K562 (cell line): ENCODE data around the gene ARHGAP24. TPM values are rescaled to one million over a fixed set of nuclear protein-coding genes. Genes with fewer than 3 reads are reported as not detected.

Experiments
- ATAC-seq: fragments of 200-7000 bp; cut with Tn5 transposase; 3 replicates; pipeline ENCODE4 v1.9.1; 2020; ENCODE audit warnings: moderate library complexity
- BruUV-seq: library from RNA; stranded (reverse); fragments of 400-500 nt; replicated peaks from 2 replicates; lab custom pipeline; 2021; lab: Mats Ljungman, UMichigan
- CTCF ChIA-PET: fragments of 300-600 bp; formaldehyde crosslinking; extraction: SDS; loops from one replicate; lab custom pipeline; 2021; ENCODE audit warnings: low intra/inter-chr PET ratio; lab: Yijun Ruan, JAX
- POLR2A ChIA-PET: fragments of 300-600, 350-650 bp; sonication (Branson Sonifier 250); formaldehyde crosslinking; extraction: SDS; loops from one replicate; lab custom pipeline; 2021; ENCODE audit warnings: antibody characterized with exemption, inconsistent platforms; lab: Yijun Ruan, JAX
- DNase-seq, 4 experiments: peaks; one replicate each; pipeline versions ENCODE4 v3.0.0 to v3.0.0-alpha.2; 2011 to 2018; ENCODE audit warnings: low spot score in 3 of 4, mixed read lengths in 3 of 4; ENCODE audit errors: extremely low read depth in 1 of 4
- FAIRE-seq: peaks from 2 replicates; lab custom pipeline; 2011; peaks lifted over from hg19 to GRCh38; lab: Jason Lieb, UNC
- H2AFZ ChIP-seq: 2 replicates; pipeline ENCODE4 v1.6.0; 2011; ENCODE audit warnings: low read depth, low read length, control low read depth, inconsistent platforms
- H3K27ac ChIP-seq: fragments of 200-600 bp; 3 replicates; pipeline ENCODE4 v1.8.0; 2011; ENCODE audit warnings: low read depth, mild to moderate bottlenecking, control low read depth, inconsistent platforms, low read length, moderate library complexity, mixed read lengths; ENCODE audit errors: extremely low read depth
- H3K27me3 ChIP-seq, 2 experiments: fragments of 300-600 bp in 1 of 2; 2 replicates in 1 of 2; 3 replicates in 1 of 2; pipeline versions ENCODE4 v1.6.0 to v1.8.0; 2011; ENCODE audit warnings: inconsistent platforms in 2 of 2, low read length in 2 of 2, mild to moderate bottlenecking in 1 of 2, mixed read lengths in 1 of 2, moderate library complexity in 1 of 2; ENCODE audit not compliant: control insufficient read depth in 2 of 2, insufficient read depth in 2 of 2
- H3K36me3 ChIP-seq: fragments of 300-600 bp; 3 replicates; pipeline ENCODE4 v1.8.0; 2011; ENCODE audit warnings: mild to moderate bottlenecking, low read length, inconsistent platforms; ENCODE audit not compliant: control insufficient read depth, insufficient read depth
- H3K4me1 ChIP-seq, 2 experiments: fragments of 200-600 bp in 1 of 2; replicated peaks in 1 of 2; 2 replicates in 1 of 2; 3 replicates in 1 of 2; pipeline versions ENCODE4 v1.5.1 to v1.8.0; 2011; ENCODE audit warnings: inconsistent platforms in 2 of 2, low read length in 2 of 2, mild to moderate bottlenecking in 1 of 2, mixed read lengths in 1 of 2, moderate library complexity in 1 of 2; ENCODE audit not compliant: control insufficient read depth in 2 of 2, insufficient read depth in 2 of 2
- H3K4me2 ChIP-seq: 2 replicates; pipeline ENCODE4 v1.6.1; 2011; ENCODE audit warnings: low read length, control low read depth, inconsistent platforms, mixed read lengths; ENCODE audit not compliant: insufficient read depth
- H3K4me3 ChIP-seq: fragments of 200-600 bp; sonication (generic), shearing (Covaris generic); 2 replicates; pipeline ENCODE4 v1.5.1; 2016; ENCODE audit warnings: control low read depth, inconsistent platforms
- H3K79me2 ChIP-seq: fragments of 200-600 bp; 3 replicates; pipeline ENCODE4 v1.8.0; 2011; ENCODE audit warnings: low read length, inconsistent platforms; ENCODE audit not compliant: control insufficient read depth, insufficient read depth
- H3K9ac ChIP-seq, 2 experiments: 2 replicates each; pipeline versions ENCODE4 v1.6.0 to v1.6.1; 2011; ENCODE audit warnings: low read depth in 2 of 2, low read length in 2 of 2, control low read depth in 1 of 2, inconsistent platforms in 1 of 2, mild to moderate bottlenecking in 1 of 2, mixed read lengths in 1 of 2; ENCODE audit not compliant: insufficient read depth in 1 of 2
- H3K9me1 ChIP-seq: one replicate; pipeline ENCODE4 v1.6.0; 2011; ENCODE audit warnings: inconsistent platforms, mild to moderate bottlenecking, low read length, moderate library complexity; ENCODE audit not compliant: control insufficient read depth, insufficient read depth
- H3K9me3 ChIP-seq: replicated peaks from 2 replicates; pipeline ENCODE4 v1.5.1; 2011; ENCODE audit warnings: low read depth, low read length, inconsistent platforms; ENCODE audit not compliant: control insufficient read depth, insufficient read depth
- H4K20me1 ChIP-seq: replicated peaks from 2 replicates; pipeline ENCODE4 v1.6.1; 2011; ENCODE audit warnings: low read length, inconsistent platforms, mixed read lengths; ENCODE audit not compliant: control insufficient read depth, insufficient read depth
- BMI1 ChIP-seq: fragments of 150-350 bp; IDR thresholded peaks from 2 replicates; pipeline ENCODE4 v1.6.1; 2014; ENCODE audit warnings: low read length
- BRF1 ChIP-seq: IDR thresholded peaks from 3 replicates; pipeline ENCODE4 v1.6.1; 2011; ENCODE audit warnings: borderline replicate concordance, mild to moderate bottlenecking; ENCODE audit not compliant: insufficient read length; ENCODE audit errors: extremely low read depth
- NRF1 ChIP-seq, 2 experiments: fragments of 450-650 bp; IDR thresholded peaks in 1 of 2; conservative IDR thresholded peaks in 1 of 2; 2 replicates each; pipeline ENCODE4 v1.6.1; 2014; ENCODE audit warnings: mild to moderate bottlenecking in 2 of 2
- PHTF2 ChIP-seq: fragments of 250-450 bp; sonication (Bioruptor Pico); IDR thresholded peaks from 2 replicates; pipeline ENCODE4 v1.5.0; 2021; ENCODE audit warnings: mild to moderate bottlenecking
- RBM39 ChIP-seq: fragments of 200-400 bp; formaldehyde crosslinking; optimal IDR thresholded peaks from 2 replicates; pipeline ENCODE3; 2018; ENCODE audit warnings: low read depth, low read length
- SETDB1 ChIP-seq: IDR thresholded peaks from one replicate; pipeline ENCODE4 v1.6.1; 2012; ENCODE audit warnings: low read length, control low read depth, inconsistent platforms
- SPI1 ChIP-seq: IDR thresholded peaks from 2 replicates; pipeline ENCODE4 v1.6.1; 2011; ENCODE audit warnings: low read depth, low read length, control low read depth, borderline replicate concordance
- TOE1 ChIP-seq, 2 experiments: fragments of 450-650 bp in 1 of 2; sonication (generic) in 1 of 2; formaldehyde crosslinking in 1 of 2; IDR thresholded peaks; 2 replicates each; pipeline versions ENCODE4 v1.7.1 to v1.8.0; 2016 to 2022; ENCODE audit warnings: borderline replicate concordance in 2 of 2, mild to moderate bottlenecking in 2 of 2, antibody characterized with exemption in 1 of 2, inconsistent platforms in 1 of 2, low read depth in 1 of 2, missing genetic modification reagents in 1 of 2, moderate library complexity in 1 of 2
- ZNF239 ChIP-seq: fragments of 250-450 bp; sonication (Bioruptor Pico); IDR thresholded peaks from 2 replicates; pipeline ENCODE4 v1.4.0; 2020; ENCODE audit warnings: mild to moderate bottlenecking
- whole genome bisulfite sequencing: fragments of 100-300 bp; shearing (Covaris generic); methylation state at CpG from one replicate; pipeline ENCODE4 v1.1.6; 2016; ENCODE audit warnings: low coverage, mixed read lengths; ENCODE audit not compliant: insufficient coverage; ENCODE audit errors: missing lambda C conversion rate; 5-methylcytosine and 5-hydroxymethylcytosine counted together
- in situ Hi-C: fragments of 300-500 bp; cut with MboI; formaldehyde crosslinking; loops from 4 replicates; pipeline ENCODE4 v1.15.0; 2018; ENCODE audit warnings: inconsistent platforms, mixed read lengths
- intact Hi-C: fragments of 100-400 bp; cut with micrococcal nuclease; formaldehyde crosslinking; loops from 2 replicates; pipeline ENCODE4 v1.14.2; 2022
- polyA plus RNA-seq, 8 experiments: library from polyadenylated mRNA; depleted of rRNA in 4 of 8; stranded (reverse) in 5 of 8; unstranded in 3 of 8; fragments of >200 nt; fragmentation: Nextera tagmentation in 2 of 8; fragmentation: Illumina TruSeq in 1 of 8; extraction: Ambion mirVana in 2 of 8; extraction: Trizol in 1 of 8; gene quantifications; 2 replicates each; pipeline versions ENCODE4 v1.2.1 to v1.2.3, GENCODE V29; 2011 to 2014; ENCODE audit warnings: inconsistent platforms in 1 of 8, missing spikeins in 1 of 8
- total RNA-seq, 7 experiments: library from RNA; depleted of rRNA in 6 of 7; stranded (reverse); fragments of >200 nt in 6 of 7; fragmentation: Illumina TruSeq in 2 of 7; extraction: Trizol in 2 of 7; gene quantifications; 2 replicates each; pipeline versions ENCODE4 v1.2.1 to v1.2.3, GENCODE V29; 2011 to 2021; ENCODE audit warnings: low replicate concordance in 1 of 7

ARHGAP24 gene
- total and polyA plus RNA-seq, 9 of the 15 experiments (the other 6 are each of a cell fraction or from before 2014, with no cell fraction given) = 8.0 to 22.6 (median 14.0) TPM

GRCh38 chr4:85717351-85717750, 242.4 kb downstream of the ARHGAP24 start:
- ChIA-PET CTCF (no interaction called here), POLR2A (interaction anchor here (0.7 kb wide), 1 partner anchor 16 kb away, joined by 3 read pairs; no protein-coding TSS in a partner anchor)
- in situ Hi-C loops = no loop called here
- H3K27me3 ChIP-seq = no peaks in the 10 kb centered on the region
- ATAC-seq (no peak), FAIRE-seq (no peak), DNase-seq (no peak)
- no peaks in the 10 kb centered on the region; the same call in 2 of the 3 replicates for H3K79me2 ChIP-seq
- H3K9me1 ChIP-seq = no peaks in the 10 kb centered on the region
- no peaks in the 10 kb centered on the region for H3K9me3 ChIP-seq
- TF ChIP-seq SPI1 (no peak), TOE1 (IDR thresholded peaks at IDR 0.05; ENCODE audit: borderline replicate concordance) (no peak), TOE1 (CRISPR knock-in tag; IDR thresholded peaks at IDR 0.05; ENCODE audit: borderline replicate concordance, low read depth) (no peak), NRF1 (conservative IDR thresholded peaks at IDR 0.05 in 1 of 2, IDR thresholded peaks at IDR 0.05 in 1 of 2) (no peak), SETDB1 (no peak), BMI1 (no peak), ZNF239 (CRISPR knock-in tag) (no peak), PHTF2 (CRISPR knock-in tag) (no peak), BRF1 (no peak), RBM39 (no peak)
- no peak overlapping the region for H3K27ac ChIP-seq
- BruUV-seq = no TSS peak
- H3K4me1 ChIP-seq = no peaks in the 10 kb centered on the region
- no peak overlapping the region for H3K4me2 ChIP-seq
- intact Hi-C loops = no loop called here
- peaks cover 4% of the 10 kb centered on the region; the same call in 1 of the 3 replicates for H3K36me3 ChIP-seq
- H2AFZ ChIP-seq = no peak overlapping the region
- no peak overlapping the region for H3K9ac ChIP-seq
- H3K4me3 ChIP-seq = no peak overlapping the region
- no peaks in the 10 kb centered on the region for H4K20me1 ChIP-seq
- 53% methylated on average over 1 of the region's 1 CpG for WGBS
